Midbrain (tissue), 1 donor: Measurements from ENCODE around the gene SASH1.

Source experiments
- DNase-seq: peaks from one replicate; lab custom pipeline; 2025; lab: John Stamatoyannopoulos, UW

Gene SASH1

GRCh38 chr6:148405894-148406293, 63.3 kb downstream of the SASH1 start:
- no peak for DNase-seq

DNA sequence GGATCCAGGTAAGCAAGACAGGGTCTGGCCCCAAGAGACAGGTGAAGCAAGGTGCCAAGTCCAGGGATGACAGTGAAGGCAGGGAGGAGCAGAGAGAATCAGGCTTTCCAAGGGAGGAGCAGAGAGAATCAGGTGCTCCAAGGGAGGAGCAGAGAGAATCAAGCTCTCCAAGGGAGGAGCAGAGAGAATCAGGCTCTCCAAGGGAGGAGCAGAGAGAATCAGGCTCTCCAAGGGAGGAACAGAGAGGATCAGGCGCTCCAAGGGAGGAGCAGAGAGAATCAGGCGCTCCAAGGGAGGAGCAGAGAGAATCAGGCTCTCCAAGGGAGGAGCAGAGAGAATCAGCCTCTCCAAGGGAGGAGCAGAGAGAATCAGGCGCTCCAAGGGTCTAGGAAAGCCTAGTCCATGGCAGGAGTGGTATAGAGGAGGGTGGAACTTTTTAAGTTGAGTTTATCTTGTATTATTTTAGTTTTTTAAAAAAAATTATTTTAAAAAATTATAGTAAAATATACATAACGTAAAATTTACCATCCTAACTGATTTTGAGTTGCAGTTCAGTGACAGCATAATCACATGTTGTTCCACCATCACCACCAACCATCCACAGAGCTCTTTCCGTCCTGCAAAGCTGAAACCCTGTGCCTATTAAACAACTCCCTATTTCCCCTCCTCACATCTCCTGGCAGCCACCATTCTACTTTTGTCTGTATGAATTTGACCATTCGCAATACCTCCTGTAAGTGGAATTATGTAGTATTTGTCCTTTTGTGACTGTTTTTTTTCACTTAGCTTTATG, 64.1 kb downstream of the SASH1 start:
- no peak for DNase-seq

- no peak for DNase-seq
These were observed 64.7 kb downstream of the SASH1 start for GRCh38 chr6:148407372-148407771.

DNA sequence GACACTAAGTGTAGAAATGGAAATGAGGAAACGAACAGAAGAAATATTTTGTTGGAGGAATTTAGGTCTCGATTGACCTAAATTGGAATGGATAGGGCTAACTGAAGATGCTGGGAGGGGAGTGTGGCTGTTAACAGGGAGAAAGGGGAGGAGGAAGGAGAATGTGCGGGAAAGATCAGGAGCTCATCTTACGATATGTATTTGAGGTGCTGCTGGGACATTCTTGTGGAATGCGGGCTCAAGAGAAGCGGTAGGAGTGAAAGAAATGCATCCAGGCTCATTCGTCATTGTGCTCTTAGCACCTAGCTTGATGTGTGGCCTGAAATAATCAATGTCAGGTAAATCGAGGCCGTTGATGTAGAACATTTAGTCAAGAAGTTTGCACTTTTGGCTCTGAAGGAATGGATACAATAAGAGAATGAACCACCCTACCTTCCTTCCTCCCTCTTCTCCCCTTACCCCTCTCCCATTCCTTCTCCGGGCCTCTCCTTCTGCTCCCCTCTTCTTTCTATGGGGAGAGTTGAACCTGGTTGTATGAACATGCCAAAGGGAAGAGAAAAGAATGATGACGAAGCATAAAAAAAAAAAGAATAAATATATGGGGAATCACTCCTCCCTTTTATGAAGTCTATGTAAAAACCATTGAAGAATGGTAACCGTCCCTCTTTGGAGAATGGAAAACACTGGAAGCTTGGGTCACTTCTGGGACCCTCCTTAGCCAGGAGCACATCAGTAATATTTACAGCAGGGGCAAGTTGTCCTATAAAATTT, 70.9 kb downstream of the SASH1 start:
- no peak for DNase-seq

- no peak for DNase-seq
These were observed 71.5 kb downstream of the SASH1 start for GRCh38 chr6:148414092-148414489.

- no peak for DNase-seq
These were observed 72.2 kb downstream of the SASH1 start for GRCh38 chr6:148414836-148415235.

DNA sequence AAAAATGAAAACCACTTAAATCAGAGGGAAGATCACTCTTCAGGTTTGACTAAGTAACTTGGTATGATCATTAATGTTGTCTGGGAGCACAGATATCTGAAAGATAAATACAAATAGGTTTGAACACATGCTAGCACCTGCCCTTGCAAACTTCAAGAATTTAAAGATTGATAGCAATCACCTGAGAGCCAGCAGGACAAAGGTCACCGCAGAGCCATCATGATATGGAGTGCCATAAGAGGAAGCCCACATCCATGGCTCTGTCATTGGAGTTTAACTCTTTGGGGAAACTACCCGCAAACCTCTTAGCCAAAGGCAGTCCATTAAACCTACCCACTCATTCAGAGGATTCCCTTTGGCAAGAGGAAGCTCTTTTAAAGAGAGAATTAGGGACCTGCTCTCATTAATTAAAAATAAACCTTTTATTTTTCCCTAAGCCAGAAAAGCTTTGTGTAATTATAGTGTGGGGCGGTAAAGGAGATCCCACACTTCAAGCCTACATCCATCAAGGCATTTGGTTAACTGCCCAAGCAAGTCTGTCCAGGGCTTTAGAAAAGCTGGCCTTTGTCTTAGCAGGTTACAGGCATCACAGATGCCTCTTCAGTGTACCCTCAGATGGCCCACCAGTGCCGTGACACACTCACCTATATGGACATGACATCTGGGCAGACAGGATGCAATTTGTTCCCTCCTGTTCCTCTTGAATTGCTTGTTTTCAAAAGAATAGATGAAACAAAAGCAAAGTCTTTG, 73.0 kb downstream of the SASH1 start:
- no peak for DNase-seq

DNA sequence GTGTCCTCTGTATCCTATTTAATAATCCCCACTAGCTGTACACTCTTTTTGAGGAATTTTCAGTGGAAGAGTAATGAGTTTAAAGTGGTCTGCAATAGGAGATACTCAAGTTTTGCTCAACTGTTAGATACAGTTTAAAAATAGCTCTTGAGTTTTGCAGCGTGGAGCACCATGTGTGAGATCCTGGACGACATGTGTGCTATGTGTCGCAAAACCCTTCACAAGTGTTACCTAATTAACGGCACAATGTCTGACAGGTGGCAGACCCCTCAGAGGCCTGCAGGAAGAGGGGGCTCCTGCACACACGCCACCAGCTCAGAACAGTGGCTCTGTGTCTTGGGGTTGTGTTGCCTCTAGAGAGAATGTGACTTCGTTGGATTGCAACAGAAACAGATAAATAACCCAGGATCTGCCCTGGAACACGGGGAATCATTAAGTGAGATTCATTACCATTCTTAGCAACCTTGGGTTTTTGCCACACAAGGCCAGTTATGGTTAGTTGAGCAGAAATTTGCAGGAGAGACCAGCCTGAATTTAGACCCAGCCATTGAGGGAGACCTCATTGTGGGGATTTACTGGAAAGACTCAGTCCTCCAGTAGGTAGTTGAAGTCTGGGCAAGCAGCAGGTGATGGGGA, 73.8 kb downstream of the SASH1 start:
- DNase-seq: no peak

- no peak for DNase-seq
These were observed 74.4 kb downstream of the SASH1 start for GRCh38 chr6:148417045-148417444.

DNA sequence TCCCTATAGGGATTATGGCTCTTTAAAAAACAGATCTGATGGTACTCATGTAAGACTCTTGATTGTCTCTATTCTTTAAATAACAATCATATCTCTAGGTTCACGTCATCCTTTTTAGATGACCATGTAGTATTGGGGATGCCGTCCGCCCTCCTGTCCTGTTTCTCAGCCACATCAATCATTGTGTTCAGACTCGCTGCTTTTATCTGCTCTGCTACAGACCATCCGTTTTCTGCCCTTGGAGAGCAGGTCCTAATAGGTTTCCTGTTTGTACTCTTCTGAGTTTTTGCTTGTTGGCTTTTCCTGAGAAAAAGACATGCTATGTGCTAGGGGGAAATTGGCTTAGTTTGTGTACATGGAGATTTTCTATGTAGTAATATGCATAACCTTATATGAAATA, 76.8 kb downstream of the SASH1 start:
- no peak for DNase-seq

- DNase-seq: no peak
These were observed 79.4 kb downstream of the SASH1 start for GRCh38 chr6:148422085-148422484.

DNA sequence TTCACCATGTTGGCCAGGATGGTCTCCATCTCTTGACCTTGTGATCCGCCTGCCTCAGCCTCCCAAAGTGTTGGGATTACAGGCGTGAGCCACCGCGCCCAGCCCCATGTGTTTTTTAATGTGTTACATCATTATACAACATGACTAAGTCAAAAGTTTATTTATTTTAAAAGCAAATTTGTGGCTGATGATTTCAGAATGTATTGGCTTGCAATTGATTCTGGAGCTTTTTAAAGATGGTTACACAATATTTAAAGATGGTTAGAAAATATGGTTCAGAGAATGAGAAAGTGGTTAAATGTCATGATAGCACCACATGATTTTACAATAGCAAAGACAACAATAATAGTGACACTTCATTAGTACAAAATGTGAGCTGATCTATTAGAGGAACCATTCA, 80.5 kb downstream of the SASH1 start:
- no peak for DNase-seq

DNA sequence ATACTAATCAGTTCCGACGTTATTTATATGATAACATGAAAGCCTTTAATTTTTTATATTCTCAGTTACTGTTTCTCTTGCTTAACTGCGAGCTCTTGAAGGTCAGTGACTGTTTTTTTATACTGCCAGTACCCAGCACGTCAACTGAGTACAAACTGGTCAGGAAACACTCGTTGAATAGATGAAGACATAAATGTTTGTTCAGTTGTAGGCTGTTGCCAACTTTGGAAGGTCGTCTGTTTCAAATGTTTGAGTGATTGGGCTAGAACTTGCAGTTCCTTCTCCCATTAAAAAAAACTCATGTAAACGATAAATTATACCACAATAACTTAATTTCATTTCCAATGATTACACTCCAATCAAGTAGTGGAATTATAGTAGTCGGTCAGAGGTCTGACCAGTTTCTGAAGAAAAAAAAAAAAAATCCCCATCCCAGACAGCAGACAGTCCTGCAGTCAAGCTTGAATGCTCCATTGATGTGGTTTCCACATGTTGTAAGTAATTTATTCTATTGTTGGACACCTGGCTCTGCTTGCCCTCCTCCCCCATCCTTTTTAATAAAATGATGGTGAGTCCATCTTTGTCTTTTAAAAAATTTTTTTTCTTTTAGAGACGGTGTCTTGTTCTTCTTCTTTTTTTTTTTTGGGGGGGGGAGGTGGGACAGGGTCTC, 81.1 kb downstream of the SASH1 start:
- DNase-seq: no peak

DNA sequence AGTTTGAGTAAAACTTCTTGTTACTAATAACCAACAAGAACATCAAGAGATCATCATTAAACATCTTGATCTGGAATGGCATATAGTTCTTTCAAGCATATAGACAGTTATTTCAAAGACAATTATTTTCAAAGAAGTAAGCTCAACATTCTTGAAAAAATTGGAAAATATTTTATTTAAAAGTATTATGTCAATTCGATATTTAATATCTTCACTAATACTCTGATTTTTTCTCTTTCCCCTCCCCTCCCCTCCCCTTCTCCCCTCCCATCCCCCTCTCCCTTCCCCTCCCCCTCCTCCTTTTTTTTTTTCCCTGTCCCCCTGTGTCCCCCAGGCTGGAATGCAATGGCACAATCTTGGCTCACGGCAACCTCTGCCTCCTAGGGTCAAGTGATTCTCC, 82.8 kb downstream of the SASH1 start:
- DNase-seq: no peak

DNA sequence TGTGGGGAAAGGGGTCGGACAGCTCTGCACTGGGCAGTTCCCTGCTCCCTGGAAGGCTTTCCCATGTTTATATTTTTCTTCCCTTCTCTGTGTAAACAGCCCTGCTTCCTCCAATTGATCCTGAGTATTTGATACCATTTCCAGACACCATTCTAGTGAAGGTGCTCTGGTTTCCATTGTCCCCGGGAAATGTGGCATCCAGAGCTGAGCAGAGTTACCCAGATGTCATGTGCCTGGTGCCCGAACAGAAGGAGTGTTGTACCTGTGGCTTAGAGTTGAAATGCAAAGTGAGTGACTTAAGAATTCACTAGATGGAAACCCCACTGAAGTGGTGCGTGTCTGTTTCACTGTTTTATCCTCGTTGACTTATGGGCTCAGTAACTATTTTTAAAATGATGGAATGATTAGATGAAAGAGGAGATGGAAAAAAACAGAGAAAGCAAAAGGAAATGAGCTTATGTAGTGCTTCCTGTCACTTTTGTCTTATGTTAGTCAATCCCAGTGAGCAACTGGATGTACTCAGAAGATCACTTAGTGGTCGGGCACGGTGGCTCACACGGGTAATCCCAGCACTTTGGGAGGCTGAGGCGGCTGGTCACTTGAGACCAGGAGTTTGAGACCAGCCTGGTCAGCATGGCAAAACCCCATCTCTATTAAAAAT, 83.8 kb downstream of the SASH1 start:
- DNase-seq: no peak

DNA sequence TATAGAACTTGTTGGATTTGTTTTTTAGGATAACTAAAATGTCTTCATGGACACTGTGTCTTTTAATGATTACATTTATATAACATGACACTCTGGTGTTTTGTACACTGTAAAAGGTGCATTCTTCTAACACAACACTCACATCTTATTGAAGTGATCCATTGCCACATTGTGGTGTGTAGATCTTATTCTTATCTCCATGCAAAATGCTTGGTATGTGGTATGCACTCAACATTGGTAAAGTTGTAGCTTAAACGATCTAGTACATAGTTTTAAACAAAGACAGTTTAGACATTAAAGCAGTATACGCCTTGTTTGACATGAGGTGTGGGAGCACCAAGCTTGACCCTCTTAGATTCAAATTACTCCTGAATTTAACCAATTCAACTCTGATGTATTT, 84.7 kb downstream of the SASH1 start:
- DNase-seq: no peak

- DNase-seq: no peak
These were observed 86.8 kb downstream of the SASH1 start for GRCh38 chr6:148429423-148429822.

GRCh38 chr6:148430897-148431296, 88.3 kb downstream of the SASH1 start:
- DNase-seq: no peak

GRCh38 chr6:148431413-148431812, 88.8 kb downstream of the SASH1 start:
- DNase-seq: no peak

DNA sequence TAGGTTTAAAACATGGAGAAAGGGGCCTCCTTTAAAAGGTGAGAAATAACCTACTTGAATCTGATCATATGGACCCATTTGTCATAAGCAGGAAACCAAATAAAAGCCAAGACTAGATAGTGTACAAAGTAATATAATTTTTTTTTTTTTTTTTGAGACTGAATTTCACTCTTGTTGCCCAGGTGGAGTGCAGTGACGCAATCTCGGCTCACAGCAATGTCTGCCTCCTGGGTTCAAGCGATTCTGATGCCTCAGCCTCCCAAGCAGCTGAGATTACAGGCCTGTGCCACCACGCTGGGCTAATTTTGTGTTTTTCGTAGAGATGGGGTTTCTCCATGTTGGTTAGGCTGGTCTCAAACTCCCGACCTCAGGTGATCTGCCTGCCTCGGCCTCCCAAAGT, 89.2 kb downstream of the SASH1 start:
- no peak for DNase-seq
